SW480 (cell line): ENCODE data around the gene DMRT1.
A peak's percentile ranks its signal among the peaks of the same experiment; 100 is the strongest.

Experiments used
- DNase-seq: peaks from one replicate; pipeline ENCODE4 v3.0.0-alpha.2; 2016; ENCODE audit warnings: low spot score

DMRT1 gene

GRCh38 chr9:922731-923130, 81.2 kb downstream of the DMRT1 start:
- DNase-seq, result no peak

GRCh38 chr9:926976-927375, 85.5 kb downstream of the DMRT1 start:
- no peak for DNase-seq

- peak; percentile 14 for DNase-seq
Measured at GRCh38 chr9:928363-929042, 87.0 kb downstream of the DMRT1 start.

GRCh38 chr9:929719-930118, 88.2 kb downstream of the DMRT1 start:
- no peak for DNase-seq

- no peak for DNase-seq
Measured at GRCh38 chr9:933356-933755, 91.9 kb downstream of the DMRT1 start.

- DNase-seq, result no peak
Measured at GRCh38 chr9:935348-935965, 94.0 kb downstream of the DMRT1 start.

GRCh38 chr9:942805-943580, 101.5 kb downstream of the DMRT1 start:
- peak; percentile 39 for DNase-seq

GRCh38 chr9:947985-948384, 106.5 kb downstream of the DMRT1 start:
- no peak for DNase-seq

- DNase-seq, result no peak
Measured at GRCh38 chr9:948497-948896, 107.0 kb downstream of the DMRT1 start.

- DNase-seq, result no peak
Measured at GRCh38 chr9:950139-950538, 108.6 kb downstream of the DMRT1 start.

- no peak for DNase-seq
Measured at GRCh38 chr9:952546-952945, 111.0 kb downstream of the DMRT1 start.

GRCh38 chr9:959105-959504, 117.6 kb downstream of the DMRT1 start:
- DNase-seq, result no peak

GRCh38 chr9:959914-960313, 118.4 kb downstream of the DMRT1 start:
- no peak for DNase-seq

GRCh38 chr9:962023-962422, 120.5 kb downstream of the DMRT1 start:
- DNase-seq, result no peak

GRCh38 chr9:965497-965896, 124.0 kb downstream of the DMRT1 start:
- no peak for DNase-seq

GRCh38 chr9:966870-967269, 125.4 kb downstream of the DMRT1 start:
- no peak for DNase-seq

GRCh38 chr9:967436-967835, 125.9 kb downstream of the DMRT1 start:
- DNase-seq, result peak; percentile 50

GRCh38 chr9:967903-968641, 126.6 kb downstream of the DMRT1 start:
- peak; percentile 37 for DNase-seq

- DNase-seq, result no peak
Measured at GRCh38 chr9:969310-970150, 128.0 kb downstream of the DMRT1 start.

GRCh38 chr9:970151-970996, 128.9 kb downstream of the DMRT1 start:
- DNase-seq, result no peak
